Neutrophil (primary cell): ENCODE data around the gene PPM1F.
"Not testable (repeated sequence)": the region's sequence is repeated elsewhere in the genome, so short reads cannot be mapped to it uniquely, and the experiment has no call there.

Source experiments
- H3K27ac ChIP-seq: fragments of 200-600 bp; sonication (generic); 2 replicates; pipeline ENCODE4 v1.5.1; 2016; ENCODE audit warnings: mild to moderate bottlenecking, moderate library complexity
- H3K27me3 ChIP-seq: fragments of 200-600 bp; sonication (generic); 2 replicates; pipeline ENCODE4 v1.6.0; 2016; ENCODE audit warnings: mild to moderate bottlenecking
- H3K36me3 ChIP-seq: fragments of 200-600 bp; sonication (generic); 2 replicates; pipeline ENCODE4 v1.5.1; 2017
- H3K4me1 ChIP-seq, 2 experiments: fragments of 200-600 bp in 1 of 2; sonication (generic) in 1 of 2; 1 replicate in 1 of 2; 2 replicates in 1 of 2; pipeline versions ENCODE4 v1.5.1 to v1.6.1; 2013 to 2016; ENCODE audit warnings: low read depth in 1 of 2, low read length in 1 of 2, mild to moderate bottlenecking in 1 of 2, moderate library complexity in 1 of 2; ENCODE audit not compliant: control insufficient read depth in 1 of 2, insufficient read depth in 1 of 2
- H3K4me3 ChIP-seq, 2 experiments: fragments of 200-600 bp in 1 of 2; sonication (generic) in 1 of 2; 1 replicate in 1 of 2; 2 replicates in 1 of 2; pipeline ENCODE4 v1.5.1; 2013 to 2016; ENCODE audit warnings: low read depth in 1 of 2, low read length in 1 of 2, mild to moderate bottlenecking in 1 of 2, moderate library complexity in 1 of 2
- H3K9me3 ChIP-seq: fragments of 200-600 bp; sonication (generic); 2 replicates; pipeline ENCODE4 v1.5.1; 2016
- CTCF ChIP-seq: fragments of 200-600 bp; sonication (generic); IDR thresholded peaks from 2 replicates; pipeline ENCODE4 v1.5.1; 2016; ENCODE audit warnings: antibody characterized with exemption

Gene PPM1F

DNA sequence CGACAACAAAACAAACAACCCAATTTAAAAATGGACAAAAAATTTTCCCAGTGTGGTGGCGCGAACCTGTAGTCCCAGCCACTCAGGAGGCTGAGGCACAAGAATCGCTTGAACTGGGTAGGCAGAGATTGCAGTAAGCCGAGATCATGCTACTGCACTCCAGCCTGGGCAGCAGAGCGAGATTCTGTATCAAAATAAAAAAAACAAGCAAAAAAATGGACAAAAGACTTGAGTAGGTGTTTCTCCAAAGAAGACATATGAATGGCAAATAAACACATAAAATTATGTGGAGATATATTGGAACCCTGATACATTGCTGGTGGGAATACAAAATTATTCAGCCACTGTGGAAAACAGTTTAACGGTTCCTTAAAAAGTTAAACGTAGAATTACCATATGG is 57.8 kb downstream of the PPM1F start:
- Histone ChIP-seq H3K4me1 (no peaks in the 10 kb centered on the region), H3K36me3 (no peaks in the 10 kb centered on the region), H3K4me3 (no peak overlapping the region), H3K27ac (no peak overlapping the region), H3K27me3 (no peaks in the 10 kb centered on the region), H3K9me3 (no peaks in the 10 kb centered on the region)
- TF ChIP-seq CTCF, result no peak

GRCh38 chr22:21889251-21889990 is 63.2 kb downstream of the PPM1F start:
- Histone ChIP-seq H3K4me1 (no peaks in the 10 kb centered on the region), H3K9me3 (no peaks in the 10 kb centered on the region), H3K4me3 (no peak overlapping the region), H3K36me3 (no peaks in the 10 kb centered on the region), H3K27me3 (no peaks in the 10 kb centered on the region), H3K27ac (no peak overlapping the region)
- no peak for TF ChIP-seq CTCF

DNA sequence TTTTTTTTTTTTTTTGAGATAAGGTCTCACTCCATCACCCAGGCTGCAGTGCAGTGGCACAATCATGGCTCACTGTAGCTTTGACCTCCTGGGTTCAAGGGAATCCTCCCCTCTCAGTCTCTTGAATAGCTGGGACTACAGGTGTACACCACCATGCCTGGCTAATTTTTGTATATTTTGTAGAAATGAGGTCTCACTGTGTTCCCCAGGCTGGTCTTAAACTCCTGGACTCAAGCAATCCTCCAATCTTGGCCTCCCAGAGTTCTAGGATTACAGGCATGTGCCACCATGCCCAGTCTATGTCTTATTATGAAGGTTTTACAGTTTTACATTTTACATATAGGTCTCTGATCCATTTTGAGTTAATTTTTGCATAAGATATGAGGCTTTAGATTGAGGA is 64.8 kb downstream of the PPM1F start:
- no peak for TF ChIP-seq CTCF
- no peaks in the 10 kb centered on the region for H3K27me3 ChIP-seq
- H3K4me1 ChIP-seq, result no peaks in the 10 kb centered on the region
- H3K9me3 ChIP-seq, result no peaks in the 10 kb centered on the region
- H3K27ac ChIP-seq, result no peak overlapping the region
- H3K4me3 ChIP-seq, result no peak overlapping the region
- H3K36me3 ChIP-seq, result no peaks in the 10 kb centered on the region

DNA sequence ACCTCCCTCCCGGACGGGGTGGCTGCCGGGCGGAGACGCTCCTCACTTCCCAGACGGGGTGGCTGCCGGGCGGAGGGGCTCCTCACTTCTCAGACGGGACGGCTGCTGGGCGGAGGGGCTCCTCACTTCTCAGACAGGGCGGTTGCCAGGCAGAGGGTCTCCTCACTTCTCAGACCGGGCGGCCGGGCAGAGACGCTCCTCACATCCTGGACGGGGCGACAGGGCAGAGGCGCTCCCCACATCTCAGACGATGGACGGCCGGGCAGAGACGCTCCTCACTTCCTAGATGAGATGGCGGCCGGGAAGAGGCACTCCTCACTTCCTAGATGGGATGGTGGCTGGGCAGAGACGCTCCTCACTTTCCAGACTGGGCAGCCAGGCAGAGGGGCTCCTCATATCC is 68.7 kb downstream of the PPM1F start:
- not testable (repeated sequence) for H3K9me3 ChIP-seq, H3K4me3 ChIP-seq, H3K4me1 ChIP-seq, H3K27me3 ChIP-seq, H3K27ac ChIP-seq, H3K36me3 ChIP-seq

DNA sequence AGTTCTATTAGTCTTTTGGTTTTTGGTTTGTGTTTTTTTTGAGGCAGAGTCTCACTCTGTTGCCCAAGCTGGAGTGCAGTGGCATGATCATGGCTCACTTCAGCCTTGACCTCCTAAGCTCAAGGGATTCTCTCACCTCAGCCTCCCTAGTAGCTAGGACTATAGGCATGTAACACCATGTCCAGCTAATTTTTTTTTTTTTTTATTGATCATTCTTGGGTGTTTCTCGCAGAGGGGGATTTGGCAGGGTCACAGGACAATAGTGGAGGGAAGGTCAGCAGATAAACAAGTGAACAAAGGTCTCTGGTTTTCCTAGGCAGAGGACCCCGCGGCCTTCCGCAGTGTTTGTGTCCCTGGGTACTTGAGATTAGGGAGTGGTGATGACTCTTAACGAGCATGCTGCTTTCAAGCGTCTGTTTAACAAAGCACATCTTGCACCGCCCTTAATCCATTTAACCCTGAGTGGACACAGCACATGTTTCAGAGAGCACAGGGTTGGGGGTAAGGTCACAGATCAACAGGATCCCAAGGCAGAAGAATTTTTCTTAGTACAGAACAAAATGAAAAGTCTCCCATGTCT is 69.8 kb downstream of the PPM1F start:
- H3K4me1 ChIP-seq, H3K27ac ChIP-seq, H3K36me3 ChIP-seq: not testable (repeated sequence)

GRCh38 chr22:21881841-21882753 is 70.6 kb downstream of the PPM1F start:
- no peak overlapping the region for H3K27ac ChIP-seq
- H3K4me3 ChIP-seq, result no peak overlapping the region
- peaks cover 6% of the 10 kb centered on the region in 2 experiments for H3K4me1 ChIP-seq
- no peaks in the 10 kb centered on the region for H3K9me3 ChIP-seq
- no peak for TF ChIP-seq CTCF
- no peaks in the 10 kb centered on the region for H3K36me3 ChIP-seq
- H3K27me3 ChIP-seq, result no peaks in the 10 kb centered on the region

More for the DNA sequence above, 69.8 kb downstream of the PPM1F start:
- H3K4me3 ChIP-seq, H3K27me3 ChIP-seq, H3K9me3 ChIP-seq: not testable (repeated sequence)
